Astrocyte (in vitro differentiated cells and primary cell): ENCODE results near the gene RAVER2. TPM values are rescaled to one million over a fixed set of nuclear protein-coding genes. Genes with fewer than 3 reads are reported as not detected.

Source experiments
- DNase-seq: peaks from one replicate; pipeline ENCODE4 v3.0.0-alpha.2; 2010; ENCODE audit warnings: low read depth
- FAIRE-seq: peaks from 2 replicates; lab custom pipeline; 2011; peaks lifted over from hg19 to GRCh38; lab: Jason Lieb, UNC
- H2AFZ ChIP-seq: 2 replicates; pipeline ENCODE4 v1.6.0; 2012; ENCODE audit warnings: low read depth, low read length, inconsistent platforms
- H3K27ac ChIP-seq: 2 replicates; pipeline ENCODE4 v1.5.1; 2011; ENCODE audit warnings: low read depth, low read length, inconsistent platforms
- H3K27me3 ChIP-seq: 2 replicates; pipeline ENCODE4 v1.6.0; 2011; ENCODE audit warnings: low read length, inconsistent platforms; ENCODE audit not compliant: insufficient read depth
- H3K36me3 ChIP-seq: 2 replicates; pipeline ENCODE4 v1.5.1; 2011; ENCODE audit warnings: low read length, inconsistent platforms; ENCODE audit not compliant: insufficient read depth
- H3K4me1 ChIP-seq: 2 replicates; pipeline ENCODE4 v1.5.1; 2011; ENCODE audit warnings: low read length, inconsistent platforms; ENCODE audit not compliant: insufficient read depth
- H3K4me2 ChIP-seq: 2 replicates; pipeline ENCODE4 v1.6.0; 2012; ENCODE audit warnings: low read length, inconsistent platforms
- H3K4me3 ChIP-seq: 2 replicates; pipeline ENCODE4 v1.5.1; 2011; ENCODE audit warnings: low read depth, mild to moderate bottlenecking, low read length, inconsistent platforms; ENCODE audit not compliant: insufficient read depth
- H3K79me2 ChIP-seq: 2 replicates; pipeline ENCODE4 v1.6.0; 2012; ENCODE audit warnings: mild to moderate bottlenecking, low read length, inconsistent platforms; ENCODE audit not compliant: insufficient read depth
- H3K9ac ChIP-seq: 2 replicates; pipeline ENCODE4 v1.6.0; 2012; ENCODE audit warnings: mild to moderate bottlenecking, low read length, inconsistent platforms
- H3K9me3 ChIP-seq: 2 replicates; pipeline ENCODE4 v1.5.1; 2012; ENCODE audit warnings: low read depth, mild to moderate bottlenecking, low read length, inconsistent platforms; ENCODE audit not compliant: insufficient read depth
- H4K20me1 ChIP-seq: 2 replicates; pipeline ENCODE4 v1.6.0; 2012; ENCODE audit warnings: low read length, inconsistent platforms; ENCODE audit not compliant: insufficient read depth
- H3K27ac Mint-ChIP-seq: one replicate; pipeline ENCODE4 v1.8.0; 2021; ENCODE audit warnings: mild to moderate bottlenecking, mixed read lengths; ENCODE audit not compliant: unreplicated experiment
- H3K27me3 Mint-ChIP-seq: one replicate; pipeline ENCODE4 v1.8.0; 2021; ENCODE audit warnings: low read depth, mixed read lengths; ENCODE audit not compliant: unreplicated experiment
- H3K36me3 Mint-ChIP-seq: one replicate; pipeline ENCODE4 v1.8.0; 2021; ENCODE audit warnings: low read depth, mixed read lengths; ENCODE audit not compliant: unreplicated experiment
- H3K4me1 Mint-ChIP-seq: one replicate; pipeline ENCODE4 v1.8.0; 2021; ENCODE audit warnings: low read depth, mixed read lengths; ENCODE audit not compliant: unreplicated experiment
- H3K4me3 Mint-ChIP-seq: one replicate; pipeline ENCODE4 v1.8.0; 2021; ENCODE audit warnings: mild to moderate bottlenecking, moderate library complexity, mixed read lengths; ENCODE audit not compliant: unreplicated experiment
- H3K9me3 Mint-ChIP-seq: one replicate; pipeline ENCODE4 v1.8.0; 2021; ENCODE audit warnings: mild to moderate bottlenecking, mixed read lengths; ENCODE audit not compliant: unreplicated experiment
- EZH2 ChIP-seq: IDR thresholded peaks from 2 replicates; pipeline ENCODE4 v1.6.1; 2012; ENCODE audit warnings: mild to moderate bottlenecking, low read length, inconsistent platforms; ENCODE audit not compliant: insufficient read depth
- total RNA-seq: library from RNA; stranded (reverse); gene quantifications from 2 replicates; pipeline ENCODE4 v1.2.1, GENCODE V29; 2021
- TF ChIP-seq, protein P1 (sequence below): IDR thresholded peaks from 2 replicates; pipeline ENCODE4 v1.5.1; 2011; ENCODE audit warnings: low read depth, mild to moderate bottlenecking, inconsistent platforms, low read length, moderate library complexity; ENCODE audit not compliant: insufficient read depth

Gene RAVER2
- total RNA-seq, 1 donor from 2014 or later, result 7.1 TPM

DNA sequence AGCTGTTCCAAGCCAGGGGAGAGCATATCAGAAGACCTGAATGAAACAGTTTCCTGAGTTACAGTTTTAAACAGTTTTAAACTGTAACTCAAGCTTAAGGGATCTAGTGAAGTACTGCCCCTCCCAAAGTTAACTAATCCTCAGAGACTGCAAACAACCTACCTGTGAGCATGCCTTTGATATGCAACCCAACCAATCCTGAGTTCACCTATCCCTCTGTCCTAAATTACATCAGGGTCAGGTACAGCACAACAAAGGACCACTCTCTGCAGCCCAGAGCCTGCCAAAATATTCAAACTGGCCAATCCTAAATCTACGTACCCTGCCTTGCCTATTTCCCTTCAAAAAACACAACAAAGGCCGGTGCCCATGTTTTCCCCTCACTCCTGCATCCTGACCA lies 32.8 kb upstream of the RAVER2 start:
- H2AFZ ChIP-seq, result no peak overlapping the region
- no peak overlapping the region for H3K9ac ChIP-seq
- Mint-ChIP-seq H3K4me3 (no peak overlapping the region), H3K27me3 (peaks cover 4% of the 10 kb centered on the region), H3K36me3 (no peaks in the 10 kb centered on the region), H3K27ac (no peak overlapping the region), H3K9me3 (no peaks in the 10 kb centered on the region), H3K4me1 (no peaks in the 10 kb centered on the region)
- no peaks in the 10 kb centered on the region for H4K20me1 ChIP-seq
- no peaks in the 10 kb centered on the region for H3K9me3 ChIP-seq
- FAIRE-seq (no peak), DNase-seq (no peak)
- H3K36me3 ChIP-seq, result no peaks in the 10 kb centered on the region
- no peak overlapping the region for H3K4me3 ChIP-seq
- TF ChIP-seq, protein P1, sequence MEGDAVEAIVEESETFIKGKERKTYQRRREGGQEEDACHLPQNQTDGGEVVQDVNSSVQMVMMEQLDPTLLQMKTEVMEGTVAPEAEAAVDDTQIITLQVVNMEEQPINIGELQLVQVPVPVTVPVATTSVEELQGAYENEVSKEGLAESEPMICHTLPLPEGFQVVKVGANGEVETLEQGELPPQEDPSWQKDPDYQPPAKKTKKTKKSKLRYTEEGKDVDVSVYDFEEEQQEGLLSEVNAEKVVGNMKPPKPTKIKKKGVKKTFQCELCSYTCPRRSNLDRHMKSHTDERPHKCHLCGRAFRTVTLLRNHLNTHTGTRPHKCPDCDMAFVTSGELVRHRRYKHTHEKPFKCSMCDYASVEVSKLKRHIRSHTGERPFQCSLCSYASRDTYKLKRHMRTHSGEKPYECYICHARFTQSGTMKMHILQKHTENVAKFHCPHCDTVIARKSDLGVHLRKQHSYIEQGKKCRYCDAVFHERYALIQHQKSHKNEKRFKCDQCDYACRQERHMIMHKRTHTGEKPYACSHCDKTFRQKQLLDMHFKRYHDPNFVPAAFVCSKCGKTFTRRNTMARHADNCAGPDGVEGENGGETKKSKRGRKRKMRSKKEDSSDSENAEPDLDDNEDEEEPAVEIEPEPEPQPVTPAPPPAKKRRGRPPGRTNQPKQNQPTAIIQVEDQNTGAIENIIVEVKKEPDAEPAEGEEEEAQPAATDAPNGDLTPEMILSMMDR, result no peak
- TF ChIP-seq EZH2, result no peak
- H3K27ac ChIP-seq, result no peak overlapping the region
- peaks cover 2% of the 10 kb centered on the region for H3K27me3 ChIP-seq
- H3K4me1 ChIP-seq, result no peaks in the 10 kb centered on the region
- no peak overlapping the region for H3K4me2 ChIP-seq
- no peaks in the 10 kb centered on the region for H3K79me2 ChIP-seq

DNA sequence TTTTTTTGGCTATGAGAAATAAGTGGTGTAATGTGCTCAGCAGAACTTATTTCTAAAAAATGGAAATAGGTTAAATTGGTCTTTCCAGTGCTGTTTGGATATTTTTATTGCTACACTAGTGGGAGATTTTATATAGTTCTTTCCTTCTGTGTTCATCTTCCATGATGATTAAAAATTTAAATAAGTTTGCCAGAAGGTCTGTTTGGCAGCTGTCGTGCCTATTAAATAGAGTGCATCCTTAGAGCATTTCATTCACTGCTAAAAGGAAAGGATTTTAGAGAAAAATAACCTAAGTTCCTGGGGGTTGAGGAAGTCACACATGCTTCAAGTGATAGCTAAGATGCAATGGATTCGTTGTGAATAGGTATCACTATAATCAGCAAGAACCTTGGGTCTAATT lies 29.7 kb upstream of the RAVER2 start:
- Histone ChIP-seq H4K20me1 (no peaks in the 10 kb centered on the region), H3K4me3 (no peak overlapping the region), H3K79me2 (no peaks in the 10 kb centered on the region), H3K4me2 (no peak overlapping the region), H3K9ac (no peak overlapping the region), H2AFZ (no peak overlapping the region), H3K9me3 (peaks cover 3% of the 10 kb centered on the region), H3K4me1 (no peaks in the 10 kb centered on the region), H3K36me3 (no peaks in the 10 kb centered on the region), H3K27me3 (peaks cover 2% of the 10 kb centered on the region), H3K27ac (no peak overlapping the region)
- DNase-seq (no peak), FAIRE-seq (no peak)
- TF ChIP-seq, protein P1, result no peak
- TF ChIP-seq EZH2, result no peak
- Mint-ChIP-seq H3K27ac (no peak overlapping the region), H3K36me3 (no peaks in the 10 kb centered on the region), H3K4me3 (no peak overlapping the region), H3K9me3 (peaks cover 14% of the 10 kb centered on the region), H3K27me3 (peaks cover 4% of the 10 kb centered on the region), H3K4me1 (no peaks in the 10 kb centered on the region)

DNA sequence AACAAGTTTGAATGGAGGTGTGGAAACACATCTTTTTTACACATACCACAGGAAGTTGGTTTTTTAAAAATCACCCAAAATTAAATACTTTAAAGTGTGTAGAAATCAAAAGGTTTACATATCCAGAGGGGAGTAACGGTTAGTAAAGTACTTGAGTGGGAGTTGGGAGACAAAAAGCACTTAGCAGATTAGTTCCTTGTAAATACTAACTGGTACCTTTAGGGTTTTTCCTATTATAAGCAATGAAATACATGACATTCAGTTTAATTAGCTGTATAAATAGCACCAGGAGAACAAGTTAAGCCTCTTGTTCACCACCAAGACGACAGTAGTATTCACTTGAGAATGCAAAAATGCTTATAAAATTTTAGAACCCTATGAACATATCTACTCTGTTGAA lies 23.7 kb upstream of the RAVER2 start:
- no peaks in the 10 kb centered on the region for H3K4me1 Mint-ChIP-seq
- H3K9ac ChIP-seq, result no peak overlapping the region
- H4K20me1 ChIP-seq, result no peaks in the 10 kb centered on the region
- no peaks in the 10 kb centered on the region for H3K79me2 ChIP-seq
- no peaks in the 10 kb centered on the region for H3K36me3 ChIP-seq
- no peak for TF ChIP-seq EZH2
- TF ChIP-seq, protein P1, result no peak
- H2AFZ ChIP-seq, result no peak overlapping the region
- peaks cover 14% of the 10 kb centered on the region for H3K9me3 Mint-ChIP-seq
- no peak overlapping the region for H3K4me3 Mint-ChIP-seq
- no peak overlapping the region for H3K27ac ChIP-seq
- peaks cover 18% of the 10 kb centered on the region for H3K27me3 Mint-ChIP-seq
- no peak for FAIRE-seq
- no peaks in the 10 kb centered on the region for H3K36me3 Mint-ChIP-seq
- no peak for DNase-seq
- no peak overlapping the region for H3K4me2 ChIP-seq
- H3K4me1 ChIP-seq, result no peaks in the 10 kb centered on the region
- no peak overlapping the region for H3K27ac Mint-ChIP-seq
- H3K27me3 ChIP-seq, result peaks cover 12% of the 10 kb centered on the region
- H3K4me3 ChIP-seq, result no peak overlapping the region
- H3K9me3 ChIP-seq, result peaks cover 3% of the 10 kb centered on the region
